KG1 (cell line): ENCODE measurements around the gene MTMR10.
A peak's percentile ranks its signal among the peaks of the same experiment; 100 is the strongest.

Source experiments
- DNase-seq: peaks from one replicate; lab custom pipeline; 2025; lab: John Stamatoyannopoulos, UW

Gene MTMR10

GRCh38 chr15:31012455-31012854, 21.0 kb upstream of the MTMR10 start:
- DNase-seq = no peak

GRCh38 chr15:31010036-31010435, 18.6 kb upstream of the MTMR10 start:
- no peak for DNase-seq

GRCh38 chr15:31005660-31006059, 14.2 kb upstream of the MTMR10 start:
- no peak for DNase-seq

GRCh38 chr15:31004220-31004733, 12.8 kb upstream of the MTMR10 start:
- DNase-seq = peak; percentile 74

- no peak for DNase-seq
Measured at GRCh38 chr15:31001702-31002101, 10.3 kb upstream of the MTMR10 start.

GRCh38 chr15:30999729-31000128, 8.3 kb upstream of the MTMR10 start:
- no peak for DNase-seq

- DNase-seq = no peak
Measured at GRCh38 chr15:30997270-30997669, 5.8 kb upstream of the MTMR10 start.

- DNase-seq = no peak
Measured at GRCh38 chr15:30992249-30992864, 929 bp upstream of the MTMR10 start.

- no peak for DNase-seq
Measured at GRCh38 chr15:30990446-30991254, 778 bp downstream of the MTMR10 start.

- DNase-seq = no peak
Measured at GRCh38 chr15:30990036-30990435, 1.4 kb downstream of the MTMR10 start.

GRCh38 chr15:30985081-30985531, 6.3 kb downstream of the MTMR10 start:
- DNase-seq = no peak

GRCh38 chr15:30984542-30984941, 6.9 kb downstream of the MTMR10 start:
- no peak for DNase-seq

- no peak for DNase-seq
Measured at GRCh38 chr15:30984118-30984517, 7.3 kb downstream of the MTMR10 start.

- DNase-seq = no peak
Measured at GRCh38 chr15:30979457-30979856, 12.0 kb downstream of the MTMR10 start.

GRCh38 chr15:30978328-30978727, 13.1 kb downstream of the MTMR10 start:
- no peak for DNase-seq

- no peak for DNase-seq
Measured at GRCh38 chr15:30974112-30974511, 17.3 kb downstream of the MTMR10 start.

GRCh38 chr15:30973379-30973778, 18.0 kb downstream of the MTMR10 start:
- no peak for DNase-seq

- DNase-seq = no peak
Measured at GRCh38 chr15:30969724-30970123, 21.7 kb downstream of the MTMR10 start.

GRCh38 chr15:30963681-30964080, 27.7 kb downstream of the MTMR10 start:
- DNase-seq = no peak

GRCh38 chr15:30962659-30963058, 28.8 kb downstream of the MTMR10 start:
- DNase-seq = no peak

- no peak for DNase-seq
Measured at GRCh38 chr15:30962079-30962478, 29.3 kb downstream of the MTMR10 start.

- DNase-seq = no peak
Measured at GRCh38 chr15:30958219-30958618, 33.2 kb downstream of the MTMR10 start.
